GM08714 (cell line): ENCODE data around the gene SNRPD3.
A peak's percentile ranks its signal among the peaks of the same experiment; 100 is the strongest.
"Not testable (repeated sequence)": the region's sequence is repeated elsewhere in the genome, so short reads cannot be mapped to it uniquely, and the experiment has no call there.

ENCODE experiments used
- H3K4me3 ChIP-seq: fragments of 200-500 bp; sonication (Bioruptor generic); 2 replicates; pipeline ENCODE4 v1.5.1; 2014; ENCODE audit warnings: mild to moderate bottlenecking, low read length, inconsistent platforms
- ZNF274 ChIP-seq: IDR thresholded peaks from 2 replicates; pipeline ENCODE4 v1.6.1; 2012; ENCODE audit warnings: mild to moderate bottlenecking, low read depth, low read length

The SNRPD3 gene

GRCh38 chr22:24601217-24602104 lies 45.7 kb downstream of the SNRPD3 start:
- no peak for TF ChIP-seq ZNF274
- H3K4me3 ChIP-seq, result no peak overlapping the region

GRCh38 chr22:24602105-24602749 lies 46.4 kb downstream of the SNRPD3 start:
- H3K4me3 ChIP-seq, result not testable (repeated sequence)

GRCh38 chr22:24602847-24603769 lies 47.3 kb downstream of the SNRPD3 start, which contains the start of gene GGT1:
TSS of gene GGT1 (plus strand) at chr22:24603193. CDS start at chr22:24611082, 7,889 bp downstream.
- peak within 1 kb of the TSS; percentile 4; the same call in 1 of the 2 replicates for H3K4me3 ChIP-seq

- not testable (repeated sequence) for H3K4me3 ChIP-seq
Observed at GRCh38 chr22:24603770-24604629, 48.2 kb downstream of the SNRPD3 start.

- not testable (repeated sequence) for H3K4me3 ChIP-seq
Observed at GRCh38 chr22:24606340-24606739, 50.5 kb downstream of the SNRPD3 start.

- H3K4me3 ChIP-seq, result peak overlapping the region; percentile 37; the same call in 1 of the 2 replicates
Observed at GRCh38 chr22:24607429-24607983, 51.7 kb downstream of the SNRPD3 start.

GRCh38 chr22:24608327-24608726 lies 52.5 kb downstream of the SNRPD3 start:
- H3K4me3 ChIP-seq, result peak overlapping the region; percentile 37; the same call in 1 of the 2 replicates

GRCh38 chr22:24609888-24610287 lies 54.1 kb downstream of the SNRPD3 start:
- not testable (repeated sequence) for H3K4me3 ChIP-seq

GRCh38 chr22:24614794-24615193 lies 59.0 kb downstream of the SNRPD3 start:
- not testable (repeated sequence) for H3K4me3 ChIP-seq

- H3K4me3 ChIP-seq, result not testable (repeated sequence)
Observed at GRCh38 chr22:24621244-24621643, 65.4 kb downstream of the SNRPD3 start.

- not testable (repeated sequence) for H3K4me3 ChIP-seq
Observed at GRCh38 chr22:24622596-24622995, 66.8 kb downstream of the SNRPD3 start.
